Panc1 (cell line): ENCODE data around the gene GMFB. TPM values are rescaled to one million over a fixed set of nuclear protein-coding genes. Genes with fewer than 3 reads are reported as not detected.
"Not testable (repeated sequence)": the region's sequence is repeated elsewhere in the genome, so short reads cannot be mapped to it uniquely, and the experiment has no call there.

ENCODE experiments used
- ATAC-seq: fragments of 200-7000 bp; cut with Tn5 transposase; 2 replicates; pipeline ENCODE4 v1.9.1; 2020; ENCODE audit warnings: mild to moderate bottlenecking, moderate library complexity
- BruUV-seq: library from RNA; stranded (reverse); fragments of 400-500 nt; replicated peaks from 2 replicates; lab custom pipeline; 2021; lab: Mats Ljungman, UMichigan
- CTCF ChIA-PET: fragments of 300-600 bp; sonication (Branson Sonifier 250); formaldehyde crosslinking; loops from one replicate; lab custom pipeline; 2022; ENCODE audit warnings: antibody characterized with exemption; lab: Charles Lee
- POLR2A ChIA-PET: fragments of 300-600 bp; sonication (Branson Sonifier 250); formaldehyde crosslinking; loops from one replicate; lab custom pipeline; 2022; ENCODE audit warnings: antibody characterized with exemption; lab: Charles Lee
- DNase-seq: peaks from one replicate; pipeline ENCODE4 v3.0.0-alpha.2; 2010; ENCODE audit warnings: low read depth, low spot score
- H3K27ac ChIP-seq: 2 replicates; pipeline ENCODE4 v1.5.1; 2011; ENCODE audit warnings: mild to moderate bottlenecking, low read length, inconsistent platforms
- H3K27me3 ChIP-seq: fragments of 200-500 bp; sonication (Bioruptor generic); 2 replicates; pipeline ENCODE4 v1.6.0; 2014; ENCODE audit warnings: low read length, inconsistent platforms; ENCODE audit not compliant: control insufficient read depth, insufficient read depth
- H3K36me3 ChIP-seq: fragments of 200-500 bp; sonication (Bioruptor generic); 2 replicates; pipeline ENCODE4 v1.5.1; 2014; ENCODE audit warnings: inconsistent platforms, mild to moderate bottlenecking, low read length, moderate library complexity; ENCODE audit not compliant: control insufficient read depth, insufficient read depth
- H3K4me1 ChIP-seq: 2 replicates; pipeline ENCODE4 v1.5.1; 2011; ENCODE audit warnings: inconsistent platforms, mild to moderate bottlenecking, low read length, moderate library complexity; ENCODE audit not compliant: control insufficient read depth, insufficient read depth
- H3K4me3 ChIP-seq, 2 experiments: 2 replicates each; pipeline ENCODE4 v1.5.1; 2011 to 2012; ENCODE audit warnings: low read depth in 2 of 2, low read length in 2 of 2, mild to moderate bottlenecking in 2 of 2, inconsistent platforms in 1 of 2, moderate library complexity in 1 of 2
- H3K9me3 ChIP-seq: fragments of 200-500 bp; sonication (Bioruptor generic); 2 replicates; pipeline ENCODE4 v1.5.1; 2014; ENCODE audit warnings: low read depth, mild to moderate bottlenecking, inconsistent platforms, low read length, moderate library complexity; ENCODE audit not compliant: control insufficient read depth, insufficient read depth
- CTCF ChIP-seq: fragments of 450-650 bp; IDR thresholded peaks from 2 replicates; pipeline ENCODE4 v1.5.1; 2017; ENCODE audit warnings: mild to moderate bottlenecking
- POLR2AphosphoS5 ChIP-seq: IDR thresholded peaks from 2 replicates; pipeline ENCODE4 v1.6.1; 2012; ENCODE audit warnings: mild to moderate bottlenecking, low read depth, low read length, moderate library complexity
- REST ChIP-seq, 2 experiments: IDR thresholded peaks; 2 replicates each; pipeline ENCODE4 v1.6.1; 2011 to 2012; ENCODE audit warnings: low read depth in 2 of 2, control low read depth in 1 of 2, low read length in 1 of 2, mild to moderate bottlenecking in 1 of 2, moderate library complexity in 1 of 2; ENCODE audit not compliant: insufficient read depth in 1 of 2
- SIN3A ChIP-seq: IDR thresholded peaks from 2 replicates; pipeline ENCODE4 v1.6.1; 2012; ENCODE audit warnings: low read depth, mild to moderate bottlenecking, low read length, moderate library complexity, borderline replicate concordance; ENCODE audit not compliant: insufficient read depth
- TCF7L2 ChIP-seq: IDR thresholded peaks from 2 replicates; pipeline ENCODE4 v1.6.1; 2011; ENCODE audit warnings: mild to moderate bottlenecking, low read depth, low read length, inconsistent platforms
- in situ Hi-C: cut with HindIII; loops from 2 replicates; pipeline ENCODE4 v1.10.0; 2016; ENCODE audit warnings: low sequenced_read_pairs, low pct_unique_long_range_greater_than_20kb
- intact Hi-C: fragments of 100-400 bp; cut with micrococcal nuclease; formaldehyde crosslinking; loops from one replicate; pipeline ENCODE4 v1.10.0; 2022; ENCODE audit not compliant: unreplicated experiment
- total RNA-seq: library from RNA; stranded (reverse); gene quantifications from one replicate; pipeline ENCODE4 v1.2.1, GENCODE V29; 2021; ENCODE audit not compliant: unreplicated experiment

GMFB gene
- total RNA-seq, 1 experiment from 2014 or later: 54.2 TPM

GRCh38 chr14:54459106-54459505 lies 29.7 kb downstream of the GMFB start:
- Histone ChIP-seq H3K9me3 (no peaks in the 10 kb centered on the region), H3K27me3 (no peaks in the 10 kb centered on the region), H3K4me3 (no peak overlapping the region), H3K36me3 (no peaks in the 10 kb centered on the region), H3K27ac (no peak overlapping the region), H3K4me1 (no peaks in the 10 kb centered on the region)
- in situ Hi-C loops (no loop called here), intact Hi-C loops (no loop called here)
- TF ChIP-seq CTCF (no peak), SIN3A (no peak), TCF7L2 (no peak), POLR2AphosphoS5 (no peak), REST (IDR thresholded peaks at IDR 0.05; ENCODE audit: insufficient read depth in 1 of 2, low read depth in 2 of 2, low read length in 1 of 2) (no peak)
- DNase-seq (no peak), ATAC-seq (no peak)
- ChIA-PET CTCF (no interaction called here), POLR2A (no interaction called here)
- BruUV-seq: no TSS peak

- CTCF ChIA-PET, H3K9me3 ChIP-seq, H3K4me3 ChIP-seq, H3K4me1 ChIP-seq, in situ Hi-C loops, intact Hi-C loops, H3K36me3 ChIP-seq, POLR2A ChIA-PET, DNase-seq, BruUV-seq, ATAC-seq, H3K27me3 ChIP-seq, H3K27ac ChIP-seq: not testable (repeated sequence)
These were observed 30.2 kb downstream of the GMFB start for GRCh38 chr14:54458536-54458935.

GRCh38 chr14:54457609-54457996 lies 31.2 kb downstream of the GMFB start:
- Histone ChIP-seq H3K4me1 (no peaks in the 10 kb centered on the region), H3K27me3 (no peaks in the 10 kb centered on the region), H3K4me3 (no peak overlapping the region), H3K9me3 (no peaks in the 10 kb centered on the region), H3K36me3 (no peaks in the 10 kb centered on the region), H3K27ac (no peak overlapping the region)
- intact Hi-C loops: no loop called here
- TF ChIP-seq POLR2AphosphoS5 (no peak), SIN3A (no peak)
- POLR2A ChIA-PET: no interaction called here
- ATAC-seq (no peak), DNase-seq (no peak)
- BruUV-seq: no TSS peak
- CTCF ChIA-PET: no interaction called here
- in situ Hi-C loops: no loop called here

GRCh38 chr14:54456820-54457608 lies 31.8 kb downstream of the GMFB start:
- H3K4me1 ChIP-seq, BruUV-seq, H3K36me3 ChIP-seq, ATAC-seq, H3K4me3 ChIP-seq, in situ Hi-C loops, POLR2A ChIA-PET, DNase-seq, CTCF ChIA-PET, H3K27ac ChIP-seq, H3K27me3 ChIP-seq, intact Hi-C loops, H3K9me3 ChIP-seq: not testable (repeated sequence)
